PC-3 (cell line): Measurements from ENCODE around the gene ATG13. TPM values are rescaled to one million over a fixed set of nuclear protein-coding genes. Genes with fewer than 3 reads are reported as not detected.

Source experiments
- ATAC-seq: fragments of 200-7000 bp; cut with Tn5 transposase; 2 replicates; pipeline ENCODE4 v1.9.1; 2020; ENCODE audit warnings: mild to moderate bottlenecking, moderate library complexity
- BruUV-seq: library from RNA; stranded (reverse); fragments of 400-500 nt; replicated peaks from 2 replicates; lab custom pipeline; 2021; lab: Mats Ljungman, UMichigan
- CTCF ChIA-PET: fragments of 300-600 bp; sonication (Branson Sonifier 250); formaldehyde crosslinking; loops from one replicate; lab custom pipeline; 2022; ENCODE audit warnings: antibody characterized with exemption; lab: Charles Lee
- POLR2A ChIA-PET: fragments of 300-600 bp; sonication (Branson Sonifier 250); formaldehyde crosslinking; loops from one replicate; lab custom pipeline; 2022; ENCODE audit warnings: antibody characterized with exemption; ENCODE audit not compliant: unreplicated experiment; lab: Charles Lee
- DNase-seq: peaks from one replicate; pipeline ENCODE4 v3.0.0-alpha.2; 2015
- H2AFZ ChIP-seq: fragments of 300-600 bp; sonication (generic); 2 replicates; pipeline ENCODE4 v1.6.0; 2016; ENCODE audit warnings: antibody characterized with exemption, low read length
- H3F3A ChIP-seq: fragments of 300-600 bp; sonication (generic); one replicate; pipeline ENCODE4 v1.6.0; 2017; ENCODE audit warnings: antibody characterized with exemption, low read length, control low read depth, mild to moderate bottlenecking; ENCODE audit not compliant: unreplicated experiment
- H3K27ac ChIP-seq: fragments of 300-600 bp; sonication (generic); 2 replicates; pipeline ENCODE4 v1.5.1; 2016; ENCODE audit warnings: mild to moderate bottlenecking, low read length
- H3K27me3 ChIP-seq: fragments of 300-600 bp; sonication (generic); 2 replicates; pipeline ENCODE4 v1.6.1; 2016; ENCODE audit warnings: low read length, mixed read lengths
- H3K36me3 ChIP-seq: fragments of 300-600 bp; sonication (generic); 2 replicates; pipeline ENCODE4 v1.6.1; 2016; ENCODE audit warnings: low read depth, mixed run types, low read length, mixed read lengths
- H3K4me1 ChIP-seq: fragments of 300-600 bp; sonication (generic); 2 replicates; pipeline ENCODE4 v1.5.1; 2016; ENCODE audit warnings: low read length; ENCODE audit not compliant: insufficient read depth
- H3K4me2 ChIP-seq: fragments of 300-600 bp; sonication (generic); 2 replicates; pipeline ENCODE4 v1.6.0; 2016; ENCODE audit warnings: low read length
- H3K4me3 ChIP-seq: fragments of 300-600 bp; sonication (generic); 2 replicates; pipeline ENCODE4 v1.5.1; 2016; ENCODE audit warnings: mild to moderate bottlenecking, low read length, mixed read lengths
- H3K79me2 ChIP-seq: fragments of 300-600 bp; sonication (generic); 2 replicates; pipeline ENCODE4 v1.6.1; 2017; ENCODE audit warnings: low read length, mixed read lengths
- H3K9ac ChIP-seq: fragments of 300-600 bp; sonication (generic); 2 replicates; pipeline ENCODE4 v1.6.0; 2016; ENCODE audit warnings: mild to moderate bottlenecking, low read length
- H3K9me2 ChIP-seq: fragments of 300-600 bp; sonication (generic); replicated peaks from 2 replicates; pipeline ENCODE4 v1.6.1; 2016; ENCODE audit warnings: mixed run types, low read length, mixed read lengths
- H3K9me3 ChIP-seq: fragments of 300-600 bp; sonication (generic); 2 replicates; pipeline ENCODE4 v1.6.1; 2016; ENCODE audit warnings: low read length, mixed read lengths
- H4K20me1 ChIP-seq: fragments of 300-600 bp; sonication (generic); 2 replicates; pipeline ENCODE4 v1.6.1; 2016; ENCODE audit warnings: low read length, mixed read lengths
- EZH2 ChIP-seq: fragments of 300-600 bp; sonication (generic); IDR thresholded peaks from one replicate; pipeline ENCODE4 v1.6.1; 2017; ENCODE audit warnings: antibody characterized with exemption, mild to moderate bottlenecking, low read length; ENCODE audit not compliant: unreplicated experiment
- EZH2phosphoT487 ChIP-seq: fragments of 300-600 bp; sonication (generic); IDR thresholded peaks from 2 replicates; pipeline ENCODE4 v1.6.1; 2018; ENCODE audit warnings: mild to moderate bottlenecking, antibody characterized with exemption, low read length, borderline replicate concordance
- intact Hi-C: fragments of 100-400 bp; cut with micrococcal nuclease; formaldehyde crosslinking; loops from 2 replicates; pipeline ENCODE4 v1.9.0; 2023
- total RNA-seq: library from RNA; depleted of rRNA; stranded (reverse); fragments of >200 nt; gene quantifications from 2 replicates; pipeline ENCODE4 v1.2.3, GENCODE V29; 2014
- TF ChIP-seq, protein P1 (sequence below): fragments of 300-600 bp; sonication (generic); conservative IDR thresholded peaks from 2 replicates; pipeline ENCODE4 v1.5.1; 2017; ENCODE audit warnings: antibody characterized with exemption, low read depth, mild to moderate bottlenecking, low read length

The ATG13 gene
- total RNA-seq, 1 experiment from 2014 or later: 95.0 TPM

DNA sequence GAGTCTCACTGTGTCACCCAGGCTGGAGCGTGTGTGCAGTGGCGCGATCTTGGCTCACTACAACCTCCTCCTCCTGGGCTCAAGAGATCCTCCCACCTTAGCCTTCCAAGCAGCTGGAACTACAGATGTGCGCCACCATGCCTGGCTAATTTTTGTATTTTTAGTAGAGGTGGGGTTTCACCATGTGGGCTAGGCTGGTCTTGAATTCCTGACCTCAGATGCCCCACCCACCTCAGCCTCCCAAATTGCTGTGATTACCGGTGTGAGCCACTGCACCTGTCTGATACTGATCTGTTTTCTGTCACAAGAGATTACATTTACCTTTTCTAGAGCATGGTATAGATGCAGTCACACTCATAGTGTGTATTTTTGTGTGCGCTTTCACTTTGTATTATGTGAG, 11.6 kb downstream of the ATG13 start:
- Histone ChIP-seq H3K27me3 (no peaks in the 10 kb centered on the region), H4K20me1 (no peaks in the 10 kb centered on the region), H3F3A (no peaks in the 10 kb centered on the region), H3K9me3 (no peaks in the 10 kb centered on the region), H3K36me3 (peaks cover 4% of the 10 kb centered on the region; the same call in 1 of the 2 replicates), H3K4me2 (no peak overlapping the region), H3K9ac (no peak overlapping the region), H3K27ac (no peak overlapping the region), H3K4me1 (no peaks in the 10 kb centered on the region), H2AFZ (no peak overlapping the region), H3K9me2 (no peaks in the 10 kb centered on the region), H3K4me3 (no peak overlapping the region), H3K79me2 (peaks cover 4% of the 10 kb centered on the region; the same call in 1 of the 2 replicates)
- no peak for ATAC-seq
- ChIA-PET POLR2A (interaction anchor here (0.7 kb wide), 1 partner anchor 1448 kb away, joined by 4 read pairs; no protein-coding TSS in a partner anchor), CTCF (no interaction called here)
- TF ChIP-seq, protein P1, sequence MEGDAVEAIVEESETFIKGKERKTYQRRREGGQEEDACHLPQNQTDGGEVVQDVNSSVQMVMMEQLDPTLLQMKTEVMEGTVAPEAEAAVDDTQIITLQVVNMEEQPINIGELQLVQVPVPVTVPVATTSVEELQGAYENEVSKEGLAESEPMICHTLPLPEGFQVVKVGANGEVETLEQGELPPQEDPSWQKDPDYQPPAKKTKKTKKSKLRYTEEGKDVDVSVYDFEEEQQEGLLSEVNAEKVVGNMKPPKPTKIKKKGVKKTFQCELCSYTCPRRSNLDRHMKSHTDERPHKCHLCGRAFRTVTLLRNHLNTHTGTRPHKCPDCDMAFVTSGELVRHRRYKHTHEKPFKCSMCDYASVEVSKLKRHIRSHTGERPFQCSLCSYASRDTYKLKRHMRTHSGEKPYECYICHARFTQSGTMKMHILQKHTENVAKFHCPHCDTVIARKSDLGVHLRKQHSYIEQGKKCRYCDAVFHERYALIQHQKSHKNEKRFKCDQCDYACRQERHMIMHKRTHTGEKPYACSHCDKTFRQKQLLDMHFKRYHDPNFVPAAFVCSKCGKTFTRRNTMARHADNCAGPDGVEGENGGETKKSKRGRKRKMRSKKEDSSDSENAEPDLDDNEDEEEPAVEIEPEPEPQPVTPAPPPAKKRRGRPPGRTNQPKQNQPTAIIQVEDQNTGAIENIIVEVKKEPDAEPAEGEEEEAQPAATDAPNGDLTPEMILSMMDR: no peak
- no peak for TF ChIP-seq EZH2phosphoT487
- no peak for DNase-seq
- BruUV-seq: no TSS peak
- intact Hi-C loops: no loop called here

DNA sequence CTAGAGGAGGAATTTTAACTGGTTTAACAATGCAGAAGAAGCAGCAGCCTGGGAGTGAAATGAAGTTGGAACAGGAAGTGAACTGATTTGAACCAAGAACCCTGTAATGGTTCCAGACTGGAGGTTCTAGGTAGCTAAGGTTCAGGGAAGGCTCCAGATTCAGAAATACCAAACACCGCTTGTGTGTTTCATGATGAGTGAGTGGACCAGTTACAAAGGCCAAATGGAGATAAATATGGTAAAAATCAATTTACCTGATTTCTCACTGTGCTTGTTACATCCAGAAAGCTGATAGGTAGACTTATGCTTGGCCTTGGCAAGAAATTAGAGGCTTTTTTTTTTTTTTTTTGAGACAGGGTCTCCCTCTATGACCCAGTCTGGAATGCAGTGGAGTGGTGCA, 12.9 kb downstream of the ATG13 start:
- Histone ChIP-seq H3K27ac (no peak overlapping the region), H3K9me3 (no peaks in the 10 kb centered on the region), H3K79me2 (no peaks in the 10 kb centered on the region), H3K4me1 (no peaks in the 10 kb centered on the region), H3K9ac (no peak overlapping the region), H3K4me3 (no peak overlapping the region), H4K20me1 (no peaks in the 10 kb centered on the region), H3F3A (no peaks in the 10 kb centered on the region), H3K4me2 (no peak overlapping the region), H3K36me3 (peaks cover 4% of the 10 kb centered on the region; the same call in 1 of the 2 replicates), H2AFZ (no peak overlapping the region), H3K9me2 (no peaks in the 10 kb centered on the region), H3K27me3 (no peaks in the 10 kb centered on the region)
- CTCF ChIA-PET: interaction anchor here (0.5 kb wide), 1 partner anchor 107 kb away, joined by 3 read pairs; no protein-coding TSS in a partner anchor
- POLR2A ChIA-PET: interaction anchor here (0.5 kb wide), 1 partner anchor 12 kb away, joined by 11 read pairs; no protein-coding TSS in a partner anchor
- TF ChIP-seq, protein P1: no peak
- TF ChIP-seq EZH2 (no peak), EZH2phosphoT487 (no peak)
- ATAC-seq (no peak), DNase-seq (no peak)
- no TSS peak for BruUV-seq
- intact Hi-C loops: no loop called here

DNA sequence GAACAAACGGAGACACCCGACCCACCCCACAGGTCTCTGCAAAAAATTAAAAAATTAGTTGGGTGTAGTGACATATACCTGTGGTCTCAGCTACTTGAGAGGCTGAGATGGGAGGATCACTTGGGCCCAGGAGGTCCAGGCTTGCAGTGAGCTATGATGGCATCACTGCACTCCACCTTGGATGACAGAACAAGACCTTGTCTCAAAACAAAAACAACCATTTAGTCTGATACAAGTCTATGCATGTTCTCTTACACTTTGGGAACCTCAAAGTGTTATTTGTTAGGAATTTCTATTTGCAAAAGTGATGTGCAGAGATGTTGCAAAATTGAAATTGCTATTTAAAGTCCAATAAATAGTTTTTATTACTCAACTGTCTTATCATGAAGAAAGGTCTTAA, 14.3 kb downstream of the ATG13 start:
- H4K20me1 ChIP-seq: no peaks in the 10 kb centered on the region
- no TSS peak for BruUV-seq
- no peak for DNase-seq
- H3K9me3 ChIP-seq: no peaks in the 10 kb centered on the region
- no peak overlapping the region for H3K27ac ChIP-seq
- H3K27me3 ChIP-seq: no peaks in the 10 kb centered on the region
- no peaks in the 10 kb centered on the region for H3K79me2 ChIP-seq
- peaks cover 4% of the 10 kb centered on the region; the same call in 1 of the 2 replicates for H3K36me3 ChIP-seq
- TF ChIP-seq, protein P1: no peak
- TF ChIP-seq EZH2phosphoT487: no peak
- no peak for TF ChIP-seq EZH2
- H3K4me2 ChIP-seq: no peak overlapping the region
- H3K9ac ChIP-seq: no peak overlapping the region
- no peaks in the 10 kb centered on the region for H3K4me1 ChIP-seq
- intact Hi-C loops: no loop called here
- H3F3A ChIP-seq: no peaks in the 10 kb centered on the region
- no peak for ATAC-seq
- H3K4me3 ChIP-seq: no peak overlapping the region
- H2AFZ ChIP-seq: no peak overlapping the region
- ChIA-PET POLR2A (no interaction called here), CTCF (no interaction called here)
- H3K9me2 ChIP-seq: no peaks in the 10 kb centered on the region
